Measurements from ENCODE around the gene HM13.

HM13 gene

DNA sequence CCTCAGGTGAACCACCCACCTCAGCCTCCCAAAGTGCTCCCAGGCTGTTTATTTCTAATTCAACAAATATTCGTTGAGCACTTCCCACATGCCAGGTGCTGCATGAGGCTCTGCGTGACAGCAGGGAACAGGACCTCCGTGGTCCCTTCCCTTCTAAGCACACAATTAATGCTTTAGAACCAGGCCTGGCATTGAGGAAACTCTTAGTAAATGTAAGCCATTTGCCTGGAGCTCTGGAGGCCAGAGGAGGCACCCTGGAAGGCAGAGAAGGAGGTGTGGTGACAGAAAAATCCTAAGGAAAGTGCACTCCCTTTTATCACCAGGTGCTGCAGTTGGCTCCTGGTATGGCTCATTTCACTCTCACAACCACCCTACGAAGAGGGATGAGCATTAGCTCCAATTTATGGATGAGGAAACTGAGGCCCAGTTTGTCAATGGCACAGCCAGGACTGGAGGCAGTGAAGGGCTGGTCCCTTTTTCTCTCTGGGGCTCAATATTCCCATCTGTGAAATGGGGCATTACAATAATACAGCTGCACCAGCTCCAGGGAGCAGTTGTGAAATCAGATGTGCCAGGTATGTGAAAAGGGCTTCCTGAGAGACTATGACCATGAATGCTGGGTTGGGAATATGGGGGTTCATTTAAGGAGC, 82.7 kb downstream of the HM13 start:
- DNase-seq (ENCODE audit: low read depth) = peak; percentile 14
- H3K4me3 ChIP-seq (ENCODE audit: low read length) = no peak overlapping the region
- peaks cover 34% of the 10 kb centered on the region for H3K4me1 ChIP-seq (ENCODE audit: control insufficient read depth, insufficient read depth, low read length)
- H3K9ac ChIP-seq (ENCODE audit: low read length) = peak overlapping the region; percentile 83
- no peaks in the 10 kb centered on the region for H3K36me3 ChIP-seq (ENCODE audit: control insufficient read depth, insufficient read depth, low read length, severe bottlenecking)
- H3K9me3 ChIP-seq (ENCODE audit: control insufficient read depth, low read length) = no peaks in the 10 kb centered on the region
- no peaks in the 10 kb centered on the region for H3K27me3 ChIP-seq (replicated peaks; ENCODE audit: control insufficient read depth, insufficient read depth, low read length)

GRCh38 chr20:31597481-31597855, 83.2 kb downstream of the HM13 start:
- no peak for DNase-seq (ENCODE audit: low read depth)
- no peaks in the 10 kb centered on the region for H3K9me3 ChIP-seq (ENCODE audit: control insufficient read depth, low read length)

DNA sequence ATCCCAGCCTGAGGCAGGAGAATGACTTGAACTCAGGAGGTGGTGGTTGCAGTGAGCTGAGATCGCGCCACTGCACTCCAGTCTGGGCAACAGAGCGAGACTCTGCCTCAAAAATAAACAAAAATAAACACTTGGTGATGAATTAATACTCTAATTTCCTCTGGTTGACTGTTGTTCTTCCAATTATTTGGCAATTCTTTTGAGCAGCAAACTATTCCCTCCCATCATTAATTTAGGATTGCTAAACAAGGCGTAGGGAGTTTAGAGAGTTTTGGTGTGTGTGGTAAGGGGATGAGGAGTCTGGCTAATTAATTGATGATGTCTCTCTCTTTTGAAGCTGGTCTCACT, 88.2 kb downstream of the HM13 start:
- H3K9me3 ChIP-seq (ENCODE audit: control insufficient read depth, low read length) = no peaks in the 10 kb centered on the region
- peaks cover 15% of the 10 kb centered on the region for H3K4me1 ChIP-seq (ENCODE audit: control insufficient read depth, insufficient read depth, low read length)
- H3K4me3 ChIP-seq (ENCODE audit: low read length) = no peak overlapping the region
- no peak overlapping the region for H3K9ac ChIP-seq (ENCODE audit: low read length)
- H3K36me3 ChIP-seq (ENCODE audit: control insufficient read depth, insufficient read depth, low read length, severe bottlenecking) = no peaks in the 10 kb centered on the region
- no peaks in the 10 kb centered on the region for H3K27me3 ChIP-seq (replicated peaks; ENCODE audit: control insufficient read depth, insufficient read depth, low read length)
- DNase-seq (ENCODE audit: low read depth) = no peak

More at GRCh38 chr20:31597481-31597855, 83.2 kb downstream of the HM13 start:
- H3K36me3 ChIP-seq (ENCODE audit: control insufficient read depth, insufficient read depth, low read length, severe bottlenecking) = no peaks in the 10 kb centered on the region
- H3K4me3 ChIP-seq (ENCODE audit: low read length) = no peak overlapping the region
- peak overlapping the region; percentile 83 for H3K9ac ChIP-seq (ENCODE audit: low read length)
- peaks cover 34% of the 10 kb centered on the region for H3K4me1 ChIP-seq (ENCODE audit: control insufficient read depth, insufficient read depth, low read length)
- H3K27me3 ChIP-seq (replicated peaks; ENCODE audit: control insufficient read depth, insufficient read depth, low read length) = no peaks in the 10 kb centered on the region

DNA sequence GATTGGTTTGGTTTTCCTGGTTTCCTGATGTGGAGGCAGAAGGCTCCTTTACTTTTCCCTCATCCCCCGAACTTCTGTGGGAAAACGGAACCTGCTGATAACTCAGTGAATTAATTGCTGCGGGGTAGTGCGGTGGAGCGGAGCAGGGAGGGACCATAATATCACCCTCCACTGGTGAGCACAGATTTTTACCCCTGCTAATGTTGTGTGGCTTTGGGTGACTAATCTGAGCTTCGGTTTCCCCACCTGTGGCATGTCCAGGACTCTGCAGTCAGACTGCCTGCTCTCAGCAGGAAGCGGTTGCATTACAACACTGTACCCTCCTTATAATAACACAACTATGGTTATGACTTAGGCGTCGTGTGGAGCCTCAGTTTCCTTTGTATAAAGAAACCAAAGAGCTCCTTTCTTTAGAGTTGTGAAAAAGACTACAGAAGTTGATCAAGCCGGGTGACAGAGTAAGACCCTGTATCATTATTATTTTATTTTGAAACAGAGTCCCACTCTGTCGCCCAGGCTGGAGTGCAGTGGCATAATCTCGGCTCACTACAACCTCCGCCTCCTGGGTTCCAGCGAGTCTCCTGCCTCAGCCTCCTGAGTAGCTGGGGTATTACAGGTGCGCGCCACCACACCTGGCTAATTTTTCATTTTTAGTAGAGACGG, 88.7 kb downstream of the HM13 start:
- H3K4me1 ChIP-seq (ENCODE audit: control insufficient read depth, insufficient read depth, low read length) = peaks cover 20% of the 10 kb centered on the region
- no peak overlapping the region for H3K9ac ChIP-seq (ENCODE audit: low read length)
- no peaks in the 10 kb centered on the region for H3K9me3 ChIP-seq (ENCODE audit: control insufficient read depth, low read length)
- no peaks in the 10 kb centered on the region for H3K27me3 ChIP-seq (replicated peaks; ENCODE audit: control insufficient read depth, insufficient read depth, low read length)
- no peak overlapping the region for H3K4me3 ChIP-seq (ENCODE audit: low read length)
- DNase-seq (ENCODE audit: low read depth) = peak; percentile 71
- H3K36me3 ChIP-seq (ENCODE audit: control insufficient read depth, insufficient read depth, low read length, severe bottlenecking) = no peaks in the 10 kb centered on the region

GRCh38 chr20:31603822-31604566, 89.8 kb downstream of the HM13 start:
- H3K9ac ChIP-seq (ENCODE audit: low read length) = peak overlapping the region; percentile 97
- peak; percentile 98 for DNase-seq (ENCODE audit: low read depth)
- no peaks in the 10 kb centered on the region for H3K36me3 ChIP-seq (ENCODE audit: control insufficient read depth, insufficient read depth, low read length, severe bottlenecking)
- peaks cover 31% of the 10 kb centered on the region for H3K4me1 ChIP-seq (ENCODE audit: control insufficient read depth, insufficient read depth, low read length)
- no peaks in the 10 kb centered on the region for H3K27me3 ChIP-seq (replicated peaks; ENCODE audit: control insufficient read depth, insufficient read depth, low read length)
- H3K4me3 ChIP-seq (ENCODE audit: low read length) = peak overlapping the region; percentile 93
- H3K9me3 ChIP-seq (ENCODE audit: control insufficient read depth, low read length) = no peaks in the 10 kb centered on the region

GRCh38 chr20:31604567-31605030, 90.4 kb downstream of the HM13 start:
- H3K4me3 ChIP-seq (ENCODE audit: low read length) = peak overlapping the region; percentile 93
- H3K36me3 ChIP-seq (ENCODE audit: control insufficient read depth, insufficient read depth, low read length, severe bottlenecking) = no peaks in the 10 kb centered on the region
- no peak for DNase-seq (ENCODE audit: low read depth)
- H3K9ac ChIP-seq (ENCODE audit: low read length) = peak overlapping the region; percentile 97
- H3K27me3 ChIP-seq (replicated peaks; ENCODE audit: control insufficient read depth, insufficient read depth, low read length) = no peaks in the 10 kb centered on the region
- no peaks in the 10 kb centered on the region for H3K9me3 ChIP-seq (ENCODE audit: control insufficient read depth, low read length)
- H3K4me1 ChIP-seq (ENCODE audit: control insufficient read depth, insufficient read depth, low read length) = peaks cover 34% of the 10 kb centered on the region

- H3K27me3 ChIP-seq (replicated peaks; ENCODE audit: control insufficient read depth, insufficient read depth, low read length) = no peaks in the 10 kb centered on the region
- H3K9ac ChIP-seq (ENCODE audit: low read length) = peak within 1 kb of the TSS; percentile 97
These were observed 91.0 kb downstream of the HM13 start, which contains the start of gene ID1 for GRCh38 chr20:31605031-31605901. ID1 (plus strand) TSS chr20:31605289; CDS start chr20:31605388, 99 bp downstream.

GRCh38 chr20:31605902-31606803, 91.9 kb downstream of the HM13 start:
- Histone ChIP-seq H3K4me3 (ENCODE audit: low read length) (peak overlapping the region; percentile 93), H3K27me3 (replicated peaks; ENCODE audit: control insufficient read depth, insufficient read depth, low read length) (no peaks in the 10 kb centered on the region), H3K9me3 (ENCODE audit: control insufficient read depth, low read length) (no peaks in the 10 kb centered on the region), H3K36me3 (ENCODE audit: control insufficient read depth, insufficient read depth, low read length, severe bottlenecking) (no peaks in the 10 kb centered on the region), H3K4me1 (ENCODE audit: control insufficient read depth, insufficient read depth, low read length) (peaks cover 43% of the 10 kb centered on the region), H3K9ac (ENCODE audit: low read length) (peak overlapping the region; percentile 97)
- DNase-seq (ENCODE audit: low read depth) = peak; percentile 61

More at GRCh38 chr20:31605031-31605901, 91.0 kb downstream of the HM13 start, which contains the start of gene ID1:
- peaks cover 34% of the 10 kb centered on the region for H3K4me1 ChIP-seq (ENCODE audit: control insufficient read depth, insufficient read depth, low read length)
- H3K4me3 ChIP-seq (ENCODE audit: low read length) = peak within 1 kb of the TSS; percentile 93
- DNase-seq (ENCODE audit: low read depth) = peak; percentile 99
- H3K9me3 ChIP-seq (ENCODE audit: control insufficient read depth, low read length) = no peaks in the 10 kb centered on the region
- H3K36me3 ChIP-seq (ENCODE audit: control insufficient read depth, insufficient read depth, low read length, severe bottlenecking) = no peaks in the 10 kb centered on the region

- H3K27me3 ChIP-seq (replicated peaks; ENCODE audit: control insufficient read depth, insufficient read depth, low read length) = no peaks in the 10 kb centered on the region
- peaks cover 52% of the 10 kb centered on the region for H3K4me1 ChIP-seq (ENCODE audit: control insufficient read depth, insufficient read depth, low read length)
- H3K9me3 ChIP-seq (ENCODE audit: control insufficient read depth, low read length) = no peaks in the 10 kb centered on the region
- H3K36me3 ChIP-seq (ENCODE audit: control insufficient read depth, insufficient read depth, low read length, severe bottlenecking) = no peaks in the 10 kb centered on the region
- H3K9ac ChIP-seq (ENCODE audit: low read length) = peak overlapping the region; percentile 97
- peak overlapping the region; percentile 93 for H3K4me3 ChIP-seq (ENCODE audit: low read length)
- DNase-seq (ENCODE audit: low read depth) = peak; percentile 78
These were observed 92.8 kb downstream of the HM13 start for GRCh38 chr20:31606804-31607639.

All from adipocyte (in vitro differentiated cells).